T-helper 2 cell treated with Interferon-gamma antibody and Interleukin-4, amounts not matched to agents 5 μg/mL and 100 μg/mL, for 36 hours (primary cell): ENCODE results near the gene AIFM1.

Experiments used
- DNase-seq: peaks from one replicate; pipeline ENCODE4 v3.0.0; 2021; ENCODE audit warnings: low spot score
- H3K27ac Mint-ChIP-seq: one replicate; pipeline ENCODE4 v1.8.0; 2021; ENCODE audit warnings: mild to moderate bottlenecking, mixed read lengths
- H3K27me3 Mint-ChIP-seq: one replicate; pipeline ENCODE4 v1.8.0; 2021; ENCODE audit warnings: low read depth, mixed read lengths
- H3K36me3 Mint-ChIP-seq: one replicate; pipeline ENCODE4 v1.8.0; 2021; ENCODE audit warnings: low read depth, mixed read lengths
- H3K4me1 Mint-ChIP-seq: one replicate; pipeline ENCODE4 v1.8.0; 2021; ENCODE audit warnings: low read depth, mixed read lengths
- H3K4me3 Mint-ChIP-seq: one replicate; pipeline ENCODE4 v1.8.0; 2022; ENCODE audit warnings: mild to moderate bottlenecking, moderate library complexity, mixed read lengths
- H3K9me3 Mint-ChIP-seq: one replicate; pipeline ENCODE4 v1.8.0; 2021; ENCODE audit warnings: mixed read lengths

AIFM1 gene

DNA sequence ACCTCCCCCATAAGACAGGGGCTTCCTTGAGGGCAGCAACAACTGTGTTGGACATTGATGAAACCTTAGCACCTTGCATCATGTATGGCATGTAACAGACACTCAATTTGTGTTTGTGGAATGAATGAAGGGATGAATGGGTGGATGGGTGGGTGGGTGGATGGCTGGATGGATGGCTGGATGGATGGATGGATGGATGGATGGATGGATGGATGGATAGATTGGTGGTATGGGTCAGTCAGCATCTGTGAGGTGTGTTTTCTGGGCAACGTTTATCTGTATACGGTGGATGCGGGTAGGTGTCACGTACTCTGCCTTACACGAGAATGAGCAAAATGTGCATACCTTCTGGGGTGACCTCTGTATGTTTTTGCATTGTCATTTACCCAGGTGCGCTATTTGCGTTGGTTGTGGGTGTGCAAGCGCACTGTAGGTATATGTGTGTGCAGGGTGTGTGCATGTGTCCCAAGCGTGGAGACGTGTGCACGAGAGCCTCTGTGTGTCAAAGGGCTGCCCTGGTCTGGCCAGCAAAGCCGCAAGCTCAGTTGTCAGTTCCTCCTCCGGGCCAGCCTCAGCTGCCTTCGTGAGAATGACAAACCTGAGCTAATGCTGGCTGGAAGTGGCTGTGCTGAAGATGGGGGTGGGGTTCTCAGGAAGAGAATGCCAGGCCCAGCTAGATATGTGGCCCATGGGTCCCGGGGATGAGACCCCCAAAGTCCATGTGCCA lies 81.8 kb downstream of the AIFM1 start:
- Mint-ChIP-seq H3K9me3 (no peaks in the 10 kb centered on the region), H3K4me1 (peaks cover 46% of the 10 kb centered on the region), H3K4me3 (peak overlapping the region; percentile 86), H3K36me3 (peaks cover 30% of the 10 kb centered on the region), H3K27me3 (no peaks in the 10 kb centered on the region), H3K27ac (peak overlapping the region; percentile 87)
- no peak for DNase-seq

DNA sequence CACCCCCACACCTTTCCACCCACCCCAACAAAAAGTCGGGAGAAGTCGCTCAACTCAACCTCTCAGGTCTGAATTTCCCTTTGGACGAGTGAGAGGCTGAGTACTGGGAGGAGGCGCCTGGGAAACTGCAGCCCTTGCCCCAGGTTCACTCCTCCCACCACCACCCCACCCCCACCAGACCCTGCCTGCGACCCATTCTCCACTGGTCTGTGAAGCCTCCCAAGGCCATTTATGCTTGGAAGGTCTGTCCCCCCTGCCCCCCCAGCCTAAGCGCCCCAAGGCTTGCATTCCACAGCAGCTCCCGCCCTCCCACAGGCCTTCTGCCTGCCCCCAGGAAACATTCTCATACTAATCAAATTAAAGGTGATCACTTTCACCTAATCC lies 82.5 kb downstream of the AIFM1 start:
- Mint-ChIP-seq H3K36me3 (peaks cover 32% of the 10 kb centered on the region), H3K4me1 (peaks cover 41% of the 10 kb centered on the region), H3K27ac (peak overlapping the region; percentile 91), H3K9me3 (no peaks in the 10 kb centered on the region), H3K27me3 (no peaks in the 10 kb centered on the region), H3K4me3 (peak overlapping the region; percentile 86)
- DNase-seq: no peak

- no peaks in the 10 kb centered on the region for H3K27me3 Mint-ChIP-seq
- DNase-seq: peak; percentile 81
- peak overlapping the region; percentile 91 for H3K27ac Mint-ChIP-seq
- peaks cover 36% of the 10 kb centered on the region for H3K4me1 Mint-ChIP-seq
- peaks cover 28% of the 10 kb centered on the region for H3K36me3 Mint-ChIP-seq
- H3K9me3 Mint-ChIP-seq: no peaks in the 10 kb centered on the region
- H3K4me3 Mint-ChIP-seq: peak overlapping the region; percentile 75
Measured at GRCh38 chrX:130082244-130083106, 83.2 kb downstream of the AIFM1 start.

DNA sequence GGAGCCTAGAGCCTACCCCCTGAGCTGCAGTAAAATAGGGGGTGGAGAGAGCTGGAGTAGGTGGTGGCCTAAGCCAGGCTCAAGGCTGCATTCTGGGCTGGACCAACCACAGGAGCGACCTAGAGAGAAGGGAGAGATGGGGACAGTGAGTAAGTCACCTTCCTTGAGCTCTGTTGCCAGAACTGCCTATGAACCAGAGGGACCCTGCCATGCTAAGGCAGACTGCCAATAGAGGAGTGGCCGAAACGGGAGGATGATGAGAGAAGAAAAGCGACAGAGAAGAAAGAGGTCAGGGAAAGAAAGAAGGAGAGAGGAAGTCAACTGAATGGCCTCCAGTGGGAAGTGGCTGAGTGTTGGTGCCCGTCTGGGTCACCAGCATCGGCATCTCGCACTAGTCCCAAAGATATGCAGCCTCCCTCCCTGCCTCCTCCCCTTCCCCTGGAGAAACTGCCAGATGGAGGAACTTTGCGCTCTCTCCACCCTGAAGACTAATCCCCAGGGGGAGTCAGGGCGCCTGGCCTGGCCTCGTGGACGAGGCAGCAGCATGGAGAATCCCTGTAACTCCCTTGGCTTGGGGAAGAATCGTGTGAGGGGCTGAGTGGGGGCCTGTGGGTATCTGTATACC lies 84.1 kb downstream of the AIFM1 start:
- Mint-ChIP-seq H3K27ac (peak overlapping the region; percentile 91), H3K4me3 (peak overlapping the region; percentile 75), H3K4me1 (peaks cover 32% of the 10 kb centered on the region), H3K27me3 (no peaks in the 10 kb centered on the region), H3K9me3 (no peaks in the 10 kb centered on the region), H3K36me3 (peaks cover 28% of the 10 kb centered on the region)
- no peak for DNase-seq

GRCh38 chrX:130080791-130081367 lies 84.8 kb downstream of the AIFM1 start:
- Mint-ChIP-seq H3K4me3 (no peak overlapping the region), H3K27ac (peak overlapping the region; percentile 91), H3K27me3 (no peaks in the 10 kb centered on the region), H3K9me3 (no peaks in the 10 kb centered on the region), H3K36me3 (peaks cover 25% of the 10 kb centered on the region), H3K4me1 (peaks cover 32% of the 10 kb centered on the region)
- DNase-seq: no peak

- Mint-ChIP-seq H3K4me3 (no peak overlapping the region), H3K9me3 (no peaks in the 10 kb centered on the region), H3K4me1 (peaks cover 30% of the 10 kb centered on the region), H3K27me3 (no peaks in the 10 kb centered on the region), H3K27ac (peak overlapping the region; percentile 35), H3K36me3 (peaks cover 24% of the 10 kb centered on the region)
- no peak for DNase-seq
Measured at GRCh38 chrX:130079824-130080406, 85.7 kb downstream of the AIFM1 start.
